ENCODE measurements around the gene MOB3B. TPM values are rescaled to one million over a fixed set of nuclear protein-coding genes. Genes with fewer than 3 reads are reported as not detected.

MOB3B gene
- total RNA-seq, 1 experiment from 2014 or later: 0.19 TPM

DNA sequence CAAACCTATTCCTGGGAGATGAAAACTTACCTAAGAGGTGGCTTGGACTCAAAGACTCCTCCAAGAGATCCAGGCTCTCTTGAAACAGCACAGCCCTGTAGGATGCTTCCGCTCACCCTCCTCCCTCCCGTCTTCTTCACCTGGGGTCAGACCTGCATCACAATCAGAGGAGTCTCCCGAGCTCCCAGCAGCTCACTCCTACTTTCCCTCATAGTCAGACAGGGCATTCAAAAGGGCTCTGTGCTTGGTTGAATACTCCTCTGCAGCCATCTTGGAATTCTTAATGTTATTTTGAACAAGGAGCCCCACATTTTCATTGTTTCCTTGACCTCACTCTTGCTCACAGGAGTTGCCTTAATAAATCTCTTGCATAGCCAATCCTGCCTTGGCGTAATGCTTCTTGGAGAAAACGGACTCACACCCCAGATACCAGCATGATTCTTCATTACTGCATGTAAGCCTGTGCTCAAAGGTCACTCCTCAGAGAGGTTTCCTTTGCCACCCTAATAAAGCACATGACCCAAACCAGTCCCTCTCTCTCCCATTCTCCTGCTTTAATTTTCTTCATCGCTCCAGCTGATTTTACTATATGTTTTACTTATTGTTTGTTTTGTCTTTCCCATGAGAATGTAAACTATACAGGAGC is 52.6 kb downstream of the MOB3B start:
- intact Hi-C loops (cut with micrococcal nuclease; ENCODE audit: unreplicated experiment): no loop called here
- H3K4me1 ChIP-seq (ENCODE audit: insufficient read depth, low read length, poor library complexity, severe bottlenecking): no peaks in the 10 kb centered on the region
- ChIA-PET POLR2A (ENCODE audit: low non-redundant PET) (no interaction called here), CTCF (no interaction called here)
- DNase-seq (ENCODE audit: low spot score): no peak
- H3K9me3 ChIP-seq (ENCODE audit: low read depth, low read length, poor library complexity, severe bottlenecking): no peaks in the 10 kb centered on the region
- no peak overlapping the region for H3K4me3 ChIP-seq (ENCODE audit: low read depth, low read length, poor library complexity, severe bottlenecking)
- no peak for TF ChIP-seq EZH2 (IDR thresholded peaks at IDR 0.05; ENCODE audit: borderline replicate concordance, low read depth, low read length, poor library complexity, severe bottlenecking)
- TF ChIP-seq, protein P1, sequence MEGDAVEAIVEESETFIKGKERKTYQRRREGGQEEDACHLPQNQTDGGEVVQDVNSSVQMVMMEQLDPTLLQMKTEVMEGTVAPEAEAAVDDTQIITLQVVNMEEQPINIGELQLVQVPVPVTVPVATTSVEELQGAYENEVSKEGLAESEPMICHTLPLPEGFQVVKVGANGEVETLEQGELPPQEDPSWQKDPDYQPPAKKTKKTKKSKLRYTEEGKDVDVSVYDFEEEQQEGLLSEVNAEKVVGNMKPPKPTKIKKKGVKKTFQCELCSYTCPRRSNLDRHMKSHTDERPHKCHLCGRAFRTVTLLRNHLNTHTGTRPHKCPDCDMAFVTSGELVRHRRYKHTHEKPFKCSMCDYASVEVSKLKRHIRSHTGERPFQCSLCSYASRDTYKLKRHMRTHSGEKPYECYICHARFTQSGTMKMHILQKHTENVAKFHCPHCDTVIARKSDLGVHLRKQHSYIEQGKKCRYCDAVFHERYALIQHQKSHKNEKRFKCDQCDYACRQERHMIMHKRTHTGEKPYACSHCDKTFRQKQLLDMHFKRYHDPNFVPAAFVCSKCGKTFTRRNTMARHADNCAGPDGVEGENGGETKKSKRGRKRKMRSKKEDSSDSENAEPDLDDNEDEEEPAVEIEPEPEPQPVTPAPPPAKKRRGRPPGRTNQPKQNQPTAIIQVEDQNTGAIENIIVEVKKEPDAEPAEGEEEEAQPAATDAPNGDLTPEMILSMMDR (conservative IDR thresholded peaks at IDR 0.05; ENCODE audit: low read depth, low read length): no peak
- BruUV-seq (replicated peaks): no TSS peak
- no peak overlapping the region for H3K27ac ChIP-seq (ENCODE audit: low read depth, low read length, poor library complexity, severe bottlenecking)
- no peaks in the 10 kb centered on the region for H3K27me3 ChIP-seq (replicated peaks; ENCODE audit: insufficient read depth, low read depth, low read length, poor library complexity)
- no peaks in the 10 kb centered on the region for H3K36me3 ChIP-seq (ENCODE audit: insufficient read depth, low read length, poor library complexity, severe bottlenecking)

DNA sequence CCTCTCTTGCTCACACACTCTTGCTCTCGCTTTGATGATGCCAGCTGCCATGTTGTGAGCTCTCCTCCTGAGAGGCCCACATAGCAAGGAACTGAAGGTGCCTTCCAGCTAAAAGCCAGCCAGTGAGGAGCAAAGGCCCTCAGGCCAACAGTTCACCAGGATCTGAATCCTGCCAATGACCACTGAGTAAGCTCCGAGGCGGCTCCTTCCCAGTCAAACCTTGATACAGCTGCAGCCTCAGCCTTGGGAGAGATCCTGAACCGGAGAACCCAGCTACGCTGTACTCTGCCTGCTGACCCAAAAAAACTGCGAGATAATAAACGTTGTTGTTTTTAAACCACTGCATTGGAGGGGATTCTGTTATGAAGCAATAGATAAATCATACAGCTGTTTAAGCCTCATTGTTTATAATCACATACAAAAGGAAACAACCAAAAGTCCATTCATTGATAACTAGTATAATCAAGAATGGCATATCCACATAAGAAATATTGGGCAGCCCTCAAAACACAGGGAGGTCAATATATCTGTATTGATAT is 54.5 kb downstream of the MOB3B start:
- no peak for TF ChIP-seq EZH2 (IDR thresholded peaks at IDR 0.05; ENCODE audit: borderline replicate concordance, low read depth, low read length, poor library complexity, severe bottlenecking)
- TF ChIP-seq, protein P1 (conservative IDR thresholded peaks at IDR 0.05; ENCODE audit: low read depth, low read length): no peak
- ChIA-PET CTCF (no interaction called here), POLR2A (ENCODE audit: low non-redundant PET) (no interaction called here)
- Histone ChIP-seq H3K4me1 (ENCODE audit: insufficient read depth, low read length, poor library complexity, severe bottlenecking) (no peaks in the 10 kb centered on the region), H3K27ac (ENCODE audit: low read depth, low read length, poor library complexity, severe bottlenecking) (no peak overlapping the region), H3K4me3 (ENCODE audit: low read depth, low read length, poor library complexity, severe bottlenecking) (no peak overlapping the region), H3K27me3 (replicated peaks; ENCODE audit: insufficient read depth, low read depth, low read length, poor library complexity) (no peaks in the 10 kb centered on the region), H3K36me3 (ENCODE audit: insufficient read depth, low read length, poor library complexity, severe bottlenecking) (no peaks in the 10 kb centered on the region), H3K9me3 (ENCODE audit: low read depth, low read length, poor library complexity, severe bottlenecking) (no peaks in the 10 kb centered on the region)
- intact Hi-C loops (cut with micrococcal nuclease; ENCODE audit: unreplicated experiment): no loop called here
- BruUV-seq (replicated peaks): no TSS peak
- DNase-seq (ENCODE audit: low spot score): no peak

DNA sequence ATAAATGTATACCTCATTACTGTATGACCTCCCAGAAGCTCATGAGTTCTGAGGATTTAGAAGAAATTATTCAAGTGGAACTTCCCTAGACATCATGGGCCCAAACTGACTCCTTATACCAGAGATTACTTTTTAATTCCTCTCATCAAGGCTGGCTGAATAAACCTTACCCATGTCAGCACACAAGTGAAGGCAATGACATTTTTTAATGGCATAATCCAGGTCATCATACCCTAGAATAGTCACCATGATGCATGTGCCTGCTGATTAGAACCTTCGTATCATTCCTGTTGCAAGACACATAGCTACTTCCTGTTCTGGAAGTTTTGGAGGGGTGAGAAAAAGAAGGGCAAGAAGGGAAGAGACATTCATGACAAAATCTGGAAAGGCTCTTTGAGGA is 55.3 kb downstream of the MOB3B start:
- Histone ChIP-seq H3K9me3 (ENCODE audit: low read depth, low read length, poor library complexity, severe bottlenecking) (no peaks in the 10 kb centered on the region), H3K4me1 (ENCODE audit: insufficient read depth, low read length, poor library complexity, severe bottlenecking) (no peaks in the 10 kb centered on the region), H3K36me3 (ENCODE audit: insufficient read depth, low read length, poor library complexity, severe bottlenecking) (no peaks in the 10 kb centered on the region), H3K27me3 (replicated peaks; ENCODE audit: insufficient read depth, low read depth, low read length, poor library complexity) (no peaks in the 10 kb centered on the region), H3K27ac (ENCODE audit: low read depth, low read length, poor library complexity, severe bottlenecking) (no peak overlapping the region), H3K4me3 (ENCODE audit: low read depth, low read length, poor library complexity, severe bottlenecking) (no peak overlapping the region)
- intact Hi-C loops (cut with micrococcal nuclease; ENCODE audit: unreplicated experiment): no loop called here
- TF ChIP-seq EZH2 (IDR thresholded peaks at IDR 0.05; ENCODE audit: borderline replicate concordance, low read depth, low read length, poor library complexity, severe bottlenecking): no peak
- TF ChIP-seq, protein P1 (conservative IDR thresholded peaks at IDR 0.05; ENCODE audit: low read depth, low read length): no peak
- ChIA-PET POLR2A (ENCODE audit: low non-redundant PET) (no interaction called here), CTCF (no interaction called here)
- DNase-seq (ENCODE audit: low spot score): no peak
- BruUV-seq (replicated peaks): no TSS peak
